C1 segment of cervical spinal cord (tissue), 14 donors: ENCODE results near the gene CRACDL.
"Not testable (repeated sequence)": the region's sequence is repeated elsewhere in the genome, so short reads cannot be mapped to it uniquely, and the experiment has no call there.

ENCODE experiments used
- DNase-seq, 14 donors: peaks; one replicate each; lab custom pipeline; 2025; lab: John Stamatoyannopoulos, UW

CRACDL gene

DNA sequence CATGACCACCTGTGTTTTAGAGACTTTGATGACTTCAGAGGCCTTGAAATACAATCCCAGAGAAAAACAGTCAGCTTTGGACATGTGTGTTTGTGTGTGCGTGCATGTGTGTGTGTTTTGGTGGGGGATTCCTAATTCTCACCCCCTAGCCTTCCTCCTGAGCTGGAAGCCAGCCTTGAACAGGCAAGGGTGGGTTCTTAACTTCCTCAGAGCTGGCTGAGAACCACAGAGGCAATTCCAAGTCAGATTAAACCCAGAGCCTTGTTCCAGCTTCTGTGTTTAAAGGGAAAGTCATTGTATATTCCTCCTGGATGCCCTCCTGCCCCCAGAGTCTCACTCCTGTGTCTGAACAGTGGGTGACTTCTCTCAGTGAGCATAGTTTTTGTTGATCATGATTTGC lies 159.9 kb downstream of the CRACDL start:
- peak in 1 of 14 donors; percentile 54 for DNase-seq

DNA sequence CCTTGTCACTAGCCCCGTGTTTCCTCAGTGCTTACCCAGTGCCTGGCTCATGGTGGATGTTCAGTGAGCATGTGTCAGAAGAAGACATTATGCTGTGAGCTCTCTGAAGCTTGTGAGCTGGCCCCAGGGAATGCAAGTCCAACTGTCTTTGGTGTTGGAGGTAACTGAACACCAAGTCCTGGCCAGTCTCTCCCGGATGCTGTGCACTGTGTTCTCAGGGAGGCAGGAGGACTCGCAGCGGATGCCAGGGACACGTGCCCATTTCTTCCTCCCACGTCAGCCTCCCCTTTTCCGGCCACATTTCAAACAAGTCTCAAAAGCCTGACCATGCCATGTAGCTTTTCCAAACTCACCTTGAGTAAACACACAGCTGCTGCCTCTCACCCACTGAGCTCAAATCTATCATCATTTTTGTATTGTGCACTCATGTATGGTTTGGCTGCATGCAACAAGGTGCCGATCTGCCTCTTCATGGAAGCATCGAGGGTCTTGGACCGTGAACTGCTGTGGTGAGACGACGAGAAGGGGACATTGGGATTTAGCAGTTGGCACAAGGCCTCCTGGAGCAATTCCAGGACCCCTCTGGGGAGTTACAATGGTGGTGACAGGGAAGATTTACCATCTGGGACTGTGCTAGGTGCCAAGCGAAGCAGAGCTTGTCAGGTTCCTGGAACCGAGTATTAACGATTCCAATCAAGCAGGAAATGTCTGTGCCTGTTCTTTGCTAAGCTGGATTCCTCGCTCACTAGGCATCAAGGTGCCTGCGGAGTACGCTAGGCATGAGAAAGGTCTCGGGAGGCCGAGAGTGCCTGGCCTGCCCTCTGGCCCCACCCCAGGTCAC lies 160.7 kb downstream of the CRACDL start:
- peak in 2 of 14 donors; percentile 67 to 99 for DNase-seq

DNA sequence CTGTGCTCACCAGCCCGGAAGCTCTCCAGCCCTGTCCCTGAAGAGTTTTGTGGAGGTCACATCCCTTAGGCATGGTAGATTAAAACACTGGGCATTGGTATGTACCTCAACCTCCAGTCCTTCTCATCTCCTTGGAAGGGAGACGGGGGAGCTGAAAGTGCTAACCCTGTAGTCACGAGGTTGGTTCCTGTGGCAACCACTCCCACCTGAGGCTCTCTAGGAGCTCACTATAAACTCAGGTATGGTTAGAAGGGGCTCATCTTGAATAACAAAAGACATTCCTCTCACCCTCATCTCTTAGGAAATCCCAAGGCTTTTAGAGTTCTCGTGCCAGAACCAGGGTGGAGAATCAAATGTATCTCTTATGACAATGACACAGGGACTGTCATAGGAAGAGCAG lies 162.1 kb downstream of the CRACDL start:
- DNase-seq: no peak

DNA sequence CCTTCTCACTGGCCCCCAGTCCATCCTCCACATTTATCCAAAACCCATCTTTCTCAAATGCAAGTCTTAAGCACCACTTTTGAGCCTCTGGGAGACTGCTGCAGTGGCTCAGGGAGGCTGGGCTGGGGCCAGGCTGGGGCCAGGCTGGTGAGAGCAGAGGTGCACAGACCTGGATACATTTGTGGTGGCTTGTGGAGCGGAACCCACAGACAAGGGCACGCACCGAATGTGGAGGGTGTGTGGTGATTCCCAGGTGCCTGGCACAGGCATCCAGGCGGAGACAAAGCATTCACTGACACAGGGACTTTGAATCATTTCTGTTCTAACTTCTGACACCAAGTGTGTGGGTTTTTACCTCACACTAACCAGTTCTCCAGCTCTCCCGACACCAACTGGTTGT lies 162.9 kb downstream of the CRACDL start:
- DNase-seq: no peak

DNA sequence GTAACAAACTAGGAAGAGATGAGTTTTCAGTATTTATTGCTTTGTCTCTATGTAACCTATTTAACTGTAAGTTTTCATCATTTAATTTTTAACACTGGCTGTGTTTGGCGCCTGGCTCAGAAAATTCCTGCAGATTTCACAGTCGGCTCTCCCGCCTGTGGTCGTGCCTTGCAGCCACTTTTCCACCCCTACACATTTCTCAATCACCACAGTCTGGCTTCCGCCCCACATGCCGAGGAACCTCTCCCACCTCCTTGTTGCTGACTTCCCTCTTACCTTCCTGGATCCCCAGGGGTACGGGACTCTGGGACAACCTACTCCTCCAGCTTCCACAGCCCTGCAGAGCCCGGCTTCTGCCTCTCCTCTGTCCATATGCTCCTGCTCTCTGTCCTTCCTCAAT lies 163.5 kb downstream of the CRACDL start:
- DNase-seq: no peak

DNA sequence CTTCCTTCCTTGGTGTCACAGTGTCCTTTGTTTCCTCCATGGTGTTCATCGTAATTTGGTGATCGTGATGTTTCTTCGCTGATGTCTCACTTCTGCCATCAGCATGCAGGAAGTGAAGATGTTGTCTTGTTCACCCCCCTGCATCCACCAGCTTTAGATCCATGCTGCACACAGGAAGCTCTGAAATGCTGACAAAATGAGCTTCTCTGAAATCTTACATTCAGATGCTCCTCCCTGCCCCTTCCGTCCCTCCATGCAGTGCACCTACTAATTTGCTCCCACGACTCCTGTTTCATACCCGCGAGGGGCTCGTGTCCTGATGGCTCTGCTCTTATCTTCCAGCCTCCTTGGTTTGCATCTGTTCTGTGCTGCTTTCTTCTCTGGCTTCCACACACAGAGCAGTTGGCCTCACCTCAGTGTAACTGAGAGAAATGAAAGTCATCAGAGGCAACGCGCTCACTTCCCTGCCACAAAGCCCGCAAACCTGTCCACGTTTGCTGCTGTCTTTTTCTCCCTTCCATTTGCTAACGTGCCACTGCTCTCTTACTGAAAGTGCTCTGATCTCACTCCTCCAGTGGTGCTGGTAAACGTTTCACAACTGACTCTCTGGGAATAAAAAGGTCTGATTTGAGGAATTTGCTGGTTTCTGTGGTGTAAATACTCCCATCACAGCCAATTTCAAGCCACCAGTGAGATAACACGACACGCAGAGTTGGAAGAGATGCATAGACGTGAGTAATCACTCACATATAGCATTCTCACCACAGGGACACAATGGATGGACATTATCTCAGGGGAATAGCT lies 164.1 kb downstream of the CRACDL start:
- DNase-seq: peak in 1 of 14 donors; percentile 66

DNA sequence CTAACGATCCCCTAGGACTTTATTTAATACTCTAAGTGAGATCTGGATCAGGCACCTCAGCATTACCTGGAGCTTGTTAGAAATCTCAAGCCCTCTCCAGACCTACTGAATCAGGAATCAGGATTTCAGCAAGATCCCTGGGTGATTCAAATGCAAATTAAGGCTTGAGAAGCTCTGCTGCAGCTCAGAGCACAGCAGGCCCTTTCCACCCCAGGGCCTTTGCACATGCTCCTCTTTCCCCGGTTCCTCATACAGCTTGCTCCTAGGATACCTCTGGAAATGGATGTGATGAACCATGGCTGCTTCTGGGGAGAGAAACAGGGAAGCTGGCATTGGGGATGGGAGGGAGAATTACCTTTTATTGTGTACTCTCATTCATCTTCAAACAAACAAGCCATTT lies 164.8 kb downstream of the CRACDL start:
- no peak for DNase-seq

DNA sequence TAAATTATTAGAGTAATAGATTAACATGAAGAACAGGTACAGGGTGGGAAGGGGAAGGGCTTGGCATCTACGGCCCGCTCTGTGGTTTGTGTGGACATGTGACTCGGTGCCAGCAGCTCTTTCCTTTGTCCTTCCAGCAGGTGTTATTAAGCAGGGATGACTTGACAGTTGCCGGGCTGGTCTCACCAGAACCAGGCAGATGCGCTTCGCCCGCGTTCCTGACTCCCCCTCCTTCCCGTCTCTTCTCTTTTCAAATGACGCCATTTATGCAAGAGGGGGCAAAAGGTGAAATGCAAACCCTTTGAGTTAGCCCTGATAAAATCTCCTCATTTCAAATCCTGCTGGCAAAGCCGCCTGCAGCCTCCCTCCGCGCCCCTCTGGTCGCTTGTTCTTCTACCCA lies 166.2 kb downstream of the CRACDL start:
- peak in 1 of 14 donors; percentile 66 for DNase-seq

DNA sequence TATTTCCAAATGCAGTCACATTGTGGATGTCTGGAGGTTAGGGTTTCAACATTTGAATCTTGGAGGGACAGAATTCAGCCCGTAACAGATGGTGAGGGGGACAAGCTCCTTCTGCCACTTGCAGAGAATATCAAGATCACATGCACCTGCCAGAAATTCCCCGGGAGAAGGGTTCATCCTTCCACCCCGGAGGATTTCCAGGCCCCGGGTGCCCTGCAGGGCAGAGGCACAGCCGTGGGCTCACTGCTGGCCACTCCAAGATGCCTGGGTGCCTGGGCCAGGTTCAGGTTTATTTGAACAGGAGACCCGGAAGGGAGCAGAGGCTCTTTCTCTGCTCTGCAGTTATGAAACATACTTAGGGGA lies 166.9 kb downstream of the CRACDL start:
- peak in 1 of 14 donors; percentile 85 for DNase-seq

DNA sequence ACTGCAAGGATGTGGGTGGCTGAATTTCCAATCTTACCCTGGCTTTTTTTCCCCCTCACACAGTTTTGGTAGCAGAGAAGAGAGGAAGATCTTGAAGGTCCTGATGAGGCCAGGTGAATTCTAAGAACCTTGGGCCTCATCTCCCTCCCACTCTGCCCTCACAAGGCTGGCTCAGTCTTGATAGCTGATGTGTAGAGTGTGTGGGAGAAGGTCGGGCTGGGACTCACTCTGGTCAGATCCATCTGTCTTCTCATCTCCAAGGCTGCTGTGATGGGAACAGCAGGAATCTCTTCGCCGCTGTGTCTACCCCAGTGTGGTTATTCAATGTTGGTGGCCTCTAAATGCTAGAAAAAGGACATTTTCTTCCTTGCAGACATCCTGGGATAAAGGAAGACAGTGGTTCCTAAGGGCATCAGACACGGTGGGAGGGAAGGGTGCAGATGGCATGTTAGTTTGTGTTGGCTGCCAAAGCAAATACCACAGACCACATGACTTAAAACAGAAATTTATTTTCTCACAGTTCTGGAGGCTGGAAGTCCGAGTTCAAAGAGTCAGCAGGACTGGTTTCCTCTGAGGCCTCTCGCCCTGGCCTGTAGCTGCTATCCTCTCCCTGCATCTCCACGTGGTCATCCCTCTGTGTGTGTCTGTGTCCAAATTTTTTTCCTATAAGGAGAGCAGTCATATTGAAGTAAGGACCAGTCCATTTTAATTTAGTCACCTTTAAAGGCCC lies 167.5 kb downstream of the CRACDL start:
- DNase-seq: no peak

DNA sequence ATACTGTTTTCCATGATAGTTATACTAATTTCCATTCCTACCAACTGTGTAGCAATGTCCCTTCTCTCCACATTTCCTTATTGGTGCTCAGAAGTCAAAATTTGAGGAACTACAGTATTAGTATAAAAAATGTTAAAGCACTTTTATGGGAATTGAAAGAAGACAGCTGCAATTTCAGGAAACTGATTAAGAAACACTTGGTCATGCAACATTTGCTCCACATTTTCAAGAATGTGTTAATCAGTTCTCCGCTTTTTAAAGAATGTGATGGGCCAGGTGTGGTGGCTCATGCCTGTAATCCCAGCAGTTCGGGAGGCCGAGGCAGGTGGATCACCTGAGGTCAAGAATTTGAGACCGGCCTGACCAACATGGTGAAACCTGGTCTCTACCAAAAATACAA lies 171.5 kb downstream of the CRACDL start:
- DNase-seq: no peak

DNA sequence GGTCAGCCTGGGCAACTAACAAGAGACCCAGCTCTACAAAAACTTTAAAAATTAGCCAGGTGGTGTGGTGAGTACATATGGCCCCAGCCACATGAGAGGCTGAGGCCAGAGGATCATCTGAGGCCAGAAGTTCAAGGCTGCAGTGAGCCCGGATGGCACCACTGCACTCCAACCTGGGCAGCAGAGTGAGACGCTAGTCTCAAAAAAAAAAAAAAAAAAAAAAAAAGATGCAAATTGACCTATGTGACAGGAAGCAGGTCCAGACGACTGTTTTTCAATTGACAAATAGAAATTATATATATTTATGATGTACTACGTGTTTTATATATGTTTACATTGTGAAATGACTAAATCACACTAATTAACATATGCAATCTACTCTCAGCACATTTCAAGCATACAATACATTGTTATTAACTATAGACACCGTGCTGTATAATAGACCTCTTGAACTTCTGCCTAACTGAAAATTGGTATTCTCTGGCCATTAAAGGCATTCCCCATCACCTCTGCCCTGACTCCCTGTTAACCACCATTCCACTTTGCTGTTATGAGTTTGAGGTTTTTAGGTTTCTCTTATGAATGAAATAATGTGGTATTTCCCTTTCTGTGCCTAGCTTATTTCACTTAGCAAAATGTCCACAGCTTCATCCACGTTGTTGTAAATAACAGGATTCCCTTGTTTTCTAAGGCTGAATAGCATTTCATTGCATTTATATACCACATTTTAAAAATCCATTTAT lies 172.6 kb downstream of the CRACDL start:
- DNase-seq: no peak

DNA sequence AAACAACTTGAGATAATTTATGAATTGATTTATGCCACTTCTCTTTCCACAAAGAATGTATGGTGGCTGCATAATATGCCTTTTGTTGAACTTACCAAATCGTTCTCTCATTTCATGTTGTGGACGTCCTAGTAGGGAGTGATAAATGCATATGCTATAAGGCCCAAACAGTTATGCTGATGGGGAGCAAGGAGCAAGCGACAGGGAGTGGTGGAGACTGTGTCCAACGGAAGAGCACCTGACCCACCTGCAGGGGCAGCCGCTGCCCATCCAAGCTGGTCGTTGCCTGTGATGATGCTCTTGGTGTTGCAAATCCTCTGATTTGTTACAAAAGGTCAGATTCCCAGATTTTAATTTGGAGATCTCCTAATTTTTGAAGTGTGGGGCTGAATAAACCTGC lies 174.1 kb downstream of the CRACDL start:
- no peak for DNase-seq

DNA sequence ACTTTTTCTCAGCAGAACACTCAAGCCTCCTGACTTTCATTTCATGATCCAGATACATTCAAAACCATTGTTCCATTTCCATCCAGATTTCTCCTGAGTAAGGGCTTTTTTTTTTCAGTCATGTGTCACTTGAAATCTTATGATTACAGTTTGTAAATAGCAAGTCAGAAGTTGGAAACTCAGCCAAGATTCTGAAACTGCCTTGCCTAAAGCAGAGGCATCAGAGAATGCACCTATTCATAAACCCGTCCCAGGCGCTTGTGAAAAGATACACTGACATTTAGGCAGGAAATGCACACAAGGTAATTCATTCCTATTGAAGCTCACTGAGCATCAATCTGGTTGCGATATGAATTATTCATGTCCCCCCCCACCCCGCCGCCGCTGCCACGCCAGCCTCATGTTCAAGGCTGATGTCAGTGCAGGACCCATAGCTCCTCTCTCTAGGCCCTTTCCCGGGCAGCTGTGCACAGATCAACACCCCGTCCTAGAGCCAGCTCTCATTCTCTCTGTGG lies 174.7 kb downstream of the CRACDL start:
- DNase-seq: peak in 2 of 14 donors; percentile 16 to 21

DNA sequence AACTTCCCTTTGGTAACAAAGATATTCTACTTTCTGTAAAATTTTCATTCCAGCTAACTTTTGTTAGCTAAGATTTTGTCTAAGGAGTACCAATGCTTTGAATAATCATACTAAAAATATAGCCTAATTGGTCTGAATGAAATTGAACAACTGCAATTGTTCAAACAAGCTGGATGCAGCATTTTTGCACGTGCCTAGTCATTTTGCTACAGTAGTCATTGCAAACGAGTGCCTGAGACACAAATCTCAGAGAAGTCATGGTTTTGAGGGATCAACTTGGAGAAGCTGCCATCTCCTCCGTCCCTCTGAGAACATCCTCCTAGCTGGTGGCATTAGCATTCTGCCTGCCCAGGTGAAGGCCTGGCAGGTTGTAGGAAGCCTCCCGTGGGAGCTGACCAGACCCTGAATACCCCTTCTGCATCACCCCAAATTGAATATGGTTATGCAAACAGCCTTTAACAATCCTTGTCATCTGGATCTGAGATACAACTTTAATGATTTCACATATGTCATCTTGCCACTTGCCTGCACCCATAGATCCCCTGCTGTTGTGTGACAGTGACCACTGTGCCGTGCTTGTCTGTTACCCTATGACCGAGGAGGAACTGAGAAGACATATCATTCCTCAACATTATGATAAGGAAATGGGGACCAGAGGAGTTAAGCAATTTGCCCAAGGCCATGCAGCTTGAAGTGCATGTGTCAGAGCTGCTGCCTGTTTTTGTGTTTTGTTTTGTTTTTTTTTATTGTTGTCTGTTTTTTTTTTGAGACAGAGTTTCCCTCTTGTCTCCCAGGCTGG lies 176.0 kb downstream of the CRACDL start:
- no peak for DNase-seq

DNA sequence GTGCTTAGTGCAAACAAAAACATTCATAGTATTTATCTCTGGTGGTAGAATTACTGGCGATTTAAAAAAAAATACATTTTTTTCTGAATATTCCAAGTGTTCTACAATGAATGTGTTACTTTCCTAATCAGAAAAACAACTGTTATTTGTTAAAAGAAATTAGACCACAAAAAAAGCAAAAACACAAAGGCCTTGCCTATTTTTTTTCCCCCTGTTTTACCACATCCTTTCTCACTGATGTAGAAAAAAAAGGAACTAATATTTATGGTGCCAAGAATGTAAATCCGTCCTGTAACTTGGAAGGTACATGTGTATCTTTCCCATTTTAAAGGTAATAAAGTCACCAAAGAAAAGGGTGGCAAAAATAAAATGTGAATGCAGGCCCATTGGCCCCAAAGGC lies 176.7 kb downstream of the CRACDL start:
- DNase-seq: no peak

DNA sequence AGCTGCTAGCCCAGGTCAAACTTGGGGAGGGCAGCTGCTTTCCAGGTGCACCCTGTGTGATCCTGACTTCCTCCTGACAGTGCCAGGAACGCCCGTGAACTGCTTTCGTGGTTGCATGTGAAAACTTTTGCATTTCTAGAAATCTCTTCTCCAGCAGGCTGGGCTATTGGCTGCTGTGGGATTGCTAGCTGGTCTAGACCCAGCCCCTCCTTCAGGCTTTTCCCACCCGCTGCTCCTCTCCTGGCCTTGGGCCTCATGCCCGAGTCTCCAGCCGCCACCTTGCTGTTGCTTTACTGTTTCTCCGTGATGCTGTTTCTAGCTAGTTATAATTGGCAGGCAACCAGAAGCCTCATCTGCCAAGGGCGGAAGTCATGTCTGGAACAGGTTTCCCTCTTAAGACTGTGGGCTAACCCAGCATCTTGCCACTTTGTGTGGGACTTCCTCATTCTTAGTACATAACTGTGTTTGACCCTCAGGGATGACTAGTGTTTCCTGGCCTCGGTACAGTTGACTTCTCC lies 178.1 kb downstream of the CRACDL start:
- peak in 7 of 14 donors; percentile 35 to 61 (median 53) for DNase-seq

DNA sequence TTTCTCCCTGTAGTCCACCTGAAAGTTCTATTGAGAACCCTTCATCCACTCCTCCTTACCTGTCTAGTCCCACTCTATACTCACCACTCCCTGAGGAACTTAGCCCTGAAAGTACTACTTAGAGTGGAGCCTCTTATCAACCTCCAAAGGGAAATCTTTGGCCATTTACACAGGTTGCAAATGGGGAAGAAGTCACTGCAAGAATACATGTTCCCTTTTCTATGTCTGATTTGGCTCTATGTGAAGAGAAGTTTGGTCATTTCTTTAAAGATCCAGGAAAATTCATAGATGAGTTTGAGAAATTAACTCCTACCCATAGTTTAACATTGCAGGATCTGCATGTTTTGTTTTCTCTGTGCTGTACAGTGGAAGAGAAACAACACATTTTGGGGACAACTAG lies 182.2 kb downstream of the CRACDL start:
- DNase-seq: no peak

DNA sequence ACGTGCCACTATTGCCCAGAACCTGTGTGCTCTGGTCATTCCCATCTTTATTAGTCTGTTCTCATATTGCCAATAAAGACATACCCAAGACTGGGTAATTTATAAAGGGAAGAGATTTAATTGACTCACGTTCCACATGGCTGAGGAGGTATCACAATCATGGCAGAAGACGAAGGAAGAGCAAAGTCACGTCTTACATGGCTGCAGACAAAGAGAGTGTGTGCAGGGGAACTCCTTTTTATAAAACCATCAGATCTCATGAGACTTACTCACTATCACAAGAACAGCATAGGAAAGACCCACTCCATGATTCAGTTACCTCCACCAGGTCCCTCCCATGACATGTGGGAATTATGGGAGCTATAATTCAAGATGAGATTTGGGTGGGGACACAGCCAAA lies 183.3 kb downstream of the CRACDL start:
- not testable (repeated sequence) for DNase-seq

DNA sequence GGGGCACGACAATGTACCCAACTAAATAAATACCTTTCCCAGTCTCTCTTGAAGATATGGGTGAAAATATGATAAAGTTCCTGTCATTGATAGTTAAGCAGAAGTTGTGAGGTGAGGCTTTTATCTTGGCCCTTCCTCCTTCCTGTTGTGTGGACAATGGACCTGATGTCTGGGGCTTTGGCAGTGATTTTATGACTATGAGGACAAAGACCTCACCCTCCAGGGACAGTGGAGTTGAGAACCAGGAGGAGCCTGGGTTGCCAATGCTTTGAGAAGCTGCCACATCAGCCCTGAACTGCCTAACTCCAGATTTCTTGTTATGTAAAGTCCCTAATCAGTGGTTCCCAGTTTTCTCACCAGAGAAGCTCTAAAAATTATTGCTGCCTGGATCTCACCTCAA lies 184.3 kb downstream of the CRACDL start:
- no peak for DNase-seq
